Kidney epithelial cell (primary cell): ENCODE data around the gene CUL1. TPM values are rescaled to one million over a fixed set of nuclear protein-coding genes. Genes with fewer than 3 reads are reported as not detected.

Experiments used
- DNase-seq: peaks from one replicate; pipeline ENCODE4 v3.0.0-alpha.2; 2010; ENCODE audit warnings: low read depth
- H3K27me3 ChIP-seq: 2 replicates; pipeline ENCODE4 v1.6.0; 2011; ENCODE audit warnings: low read length; ENCODE audit not compliant: control insufficient read depth, insufficient read depth
- H3K36me3 ChIP-seq: 2 replicates; pipeline ENCODE4 v1.5.1; 2011; ENCODE audit warnings: low read length; ENCODE audit not compliant: control insufficient read depth, insufficient read depth
- H3K4me3 ChIP-seq: 2 replicates; pipeline ENCODE4 v1.5.1; 2011; ENCODE audit warnings: low read depth, mild to moderate bottlenecking, control low read depth, low read length
- total RNA-seq: library from RNA; depleted of rRNA; stranded (reverse); fragments of >200 nt; gene quantifications from 2 replicates; pipeline ENCODE4 v1.2.3, GENCODE V29; 2015
- TF ChIP-seq, protein P1 (sequence below): IDR thresholded peaks from 2 replicates; pipeline ENCODE4 v1.5.1; 2011; ENCODE audit warnings: mild to moderate bottlenecking, moderate library complexity, low read length, control low read depth, inconsistent platforms; ENCODE audit not compliant: insufficient read depth, poor library complexity, severe bottlenecking

Gene CUL1
- total RNA-seq, 1 donor from 2014 or later = 41.3 TPM

DNA sequence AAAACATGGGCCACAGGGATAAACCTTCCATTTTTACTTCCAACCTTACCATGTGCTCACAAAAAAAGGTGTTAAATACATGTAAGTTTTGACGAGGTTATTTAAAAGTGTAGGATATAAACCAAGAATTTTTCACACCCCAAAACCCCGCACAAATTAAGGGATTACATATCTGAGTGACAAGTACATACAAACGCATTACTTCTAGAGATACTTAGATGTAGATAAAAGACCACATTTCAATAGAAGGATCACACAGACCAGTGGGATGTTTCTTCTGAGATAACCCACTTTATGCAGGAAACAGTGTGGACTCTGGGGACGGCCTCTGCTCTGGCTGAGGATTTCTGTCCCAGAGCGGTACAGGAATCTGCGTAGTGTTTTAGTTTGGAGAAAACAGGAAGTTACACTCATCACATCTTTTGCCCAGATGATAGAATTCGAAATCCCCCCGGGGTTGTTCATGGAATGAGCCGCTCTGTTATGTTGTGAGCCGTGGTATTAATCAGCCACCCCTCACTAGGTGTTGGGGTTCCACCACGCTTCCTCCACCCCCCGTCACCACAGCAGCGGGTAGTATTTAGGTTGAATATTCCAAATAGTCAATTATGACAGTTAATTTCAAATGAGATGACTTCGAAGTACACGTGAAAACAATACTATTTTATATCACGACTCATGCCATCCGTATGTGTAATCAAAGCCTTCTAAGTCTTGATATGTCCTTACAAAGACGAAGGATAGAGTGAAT, 1.3 kb upstream of the CUL1 start:
- Histone ChIP-seq H3K4me3 (peak overlapping the region; percentile 84), H3K36me3 (no peaks in the 10 kb centered on the region), H3K27me3 (no peaks in the 10 kb centered on the region)
- DNase-seq = no peak
- TF ChIP-seq, protein P1, sequence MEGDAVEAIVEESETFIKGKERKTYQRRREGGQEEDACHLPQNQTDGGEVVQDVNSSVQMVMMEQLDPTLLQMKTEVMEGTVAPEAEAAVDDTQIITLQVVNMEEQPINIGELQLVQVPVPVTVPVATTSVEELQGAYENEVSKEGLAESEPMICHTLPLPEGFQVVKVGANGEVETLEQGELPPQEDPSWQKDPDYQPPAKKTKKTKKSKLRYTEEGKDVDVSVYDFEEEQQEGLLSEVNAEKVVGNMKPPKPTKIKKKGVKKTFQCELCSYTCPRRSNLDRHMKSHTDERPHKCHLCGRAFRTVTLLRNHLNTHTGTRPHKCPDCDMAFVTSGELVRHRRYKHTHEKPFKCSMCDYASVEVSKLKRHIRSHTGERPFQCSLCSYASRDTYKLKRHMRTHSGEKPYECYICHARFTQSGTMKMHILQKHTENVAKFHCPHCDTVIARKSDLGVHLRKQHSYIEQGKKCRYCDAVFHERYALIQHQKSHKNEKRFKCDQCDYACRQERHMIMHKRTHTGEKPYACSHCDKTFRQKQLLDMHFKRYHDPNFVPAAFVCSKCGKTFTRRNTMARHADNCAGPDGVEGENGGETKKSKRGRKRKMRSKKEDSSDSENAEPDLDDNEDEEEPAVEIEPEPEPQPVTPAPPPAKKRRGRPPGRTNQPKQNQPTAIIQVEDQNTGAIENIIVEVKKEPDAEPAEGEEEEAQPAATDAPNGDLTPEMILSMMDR = no peak

DNA sequence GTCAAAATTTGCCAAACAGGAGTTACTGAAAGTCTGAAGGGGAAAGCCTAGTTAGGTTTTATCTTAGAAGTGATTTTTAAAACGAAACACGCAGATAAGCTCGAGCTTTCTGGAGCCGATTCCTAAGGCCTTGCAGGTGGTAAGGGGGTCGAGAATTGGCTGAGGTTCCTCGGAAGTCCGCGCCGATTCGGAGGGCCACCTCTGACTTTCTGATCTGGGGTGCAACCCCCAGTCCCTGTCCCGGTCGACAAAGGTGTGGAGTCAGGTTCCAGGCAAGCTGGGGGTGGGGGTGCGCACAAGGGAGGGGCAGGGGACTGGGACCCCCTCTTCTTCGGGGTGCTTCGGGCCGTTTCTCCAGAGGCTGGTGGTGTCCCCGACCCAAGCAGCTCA, 701 bp upstream of the CUL1 start:
- no peaks in the 10 kb centered on the region for H3K27me3 ChIP-seq
- DNase-seq = no peak
- H3K36me3 ChIP-seq = no peaks in the 10 kb centered on the region
- TF ChIP-seq, protein P1 = no peak
- peak overlapping the region; percentile 84 for H3K4me3 ChIP-seq

DNA sequence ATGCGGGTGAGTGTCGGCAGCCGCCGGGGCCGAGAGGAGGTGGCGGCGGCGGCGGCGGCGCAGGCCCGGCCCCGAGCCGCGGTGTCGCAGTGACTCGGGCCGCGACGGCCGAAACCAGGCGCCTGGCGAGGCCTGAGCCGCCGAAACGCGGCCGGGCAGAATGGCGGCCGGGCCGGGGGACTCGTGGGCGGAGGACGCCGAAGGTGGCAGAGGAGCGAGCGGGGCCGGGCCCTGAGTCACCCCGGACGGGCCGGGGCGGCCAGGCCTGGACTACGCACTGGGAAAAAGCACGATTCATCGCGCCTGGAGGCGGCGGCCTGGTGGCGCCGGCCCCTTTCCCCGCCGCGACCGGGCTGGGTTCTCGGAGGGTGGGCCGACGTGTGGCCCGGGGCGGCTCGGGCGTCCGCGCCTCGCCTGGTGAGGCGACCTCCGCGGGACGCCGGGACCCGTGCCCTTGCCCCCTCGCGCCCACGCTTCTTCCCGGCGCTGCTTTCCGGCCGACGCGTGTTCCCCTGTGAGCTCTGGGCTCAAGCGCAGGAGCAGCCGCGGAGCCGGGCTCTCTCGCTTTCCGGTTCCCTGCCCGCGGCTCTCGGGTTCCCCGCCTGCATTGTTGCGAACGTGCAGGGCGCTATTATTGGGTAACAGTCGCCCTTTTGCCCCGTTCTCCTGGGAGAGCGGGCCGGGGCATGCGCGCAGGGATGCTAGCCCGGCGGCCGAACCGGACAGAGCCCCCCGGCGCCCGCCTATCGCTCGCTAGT, 500 bp downstream of the CUL1 start:
- TF ChIP-seq, protein P1 = no peak
- DNase-seq = no peak
- Histone ChIP-seq H3K36me3 (no peaks in the 10 kb centered on the region), H3K27me3 (no peaks in the 10 kb centered on the region), H3K4me3 (peak overlapping the region; percentile 84)

DNA sequence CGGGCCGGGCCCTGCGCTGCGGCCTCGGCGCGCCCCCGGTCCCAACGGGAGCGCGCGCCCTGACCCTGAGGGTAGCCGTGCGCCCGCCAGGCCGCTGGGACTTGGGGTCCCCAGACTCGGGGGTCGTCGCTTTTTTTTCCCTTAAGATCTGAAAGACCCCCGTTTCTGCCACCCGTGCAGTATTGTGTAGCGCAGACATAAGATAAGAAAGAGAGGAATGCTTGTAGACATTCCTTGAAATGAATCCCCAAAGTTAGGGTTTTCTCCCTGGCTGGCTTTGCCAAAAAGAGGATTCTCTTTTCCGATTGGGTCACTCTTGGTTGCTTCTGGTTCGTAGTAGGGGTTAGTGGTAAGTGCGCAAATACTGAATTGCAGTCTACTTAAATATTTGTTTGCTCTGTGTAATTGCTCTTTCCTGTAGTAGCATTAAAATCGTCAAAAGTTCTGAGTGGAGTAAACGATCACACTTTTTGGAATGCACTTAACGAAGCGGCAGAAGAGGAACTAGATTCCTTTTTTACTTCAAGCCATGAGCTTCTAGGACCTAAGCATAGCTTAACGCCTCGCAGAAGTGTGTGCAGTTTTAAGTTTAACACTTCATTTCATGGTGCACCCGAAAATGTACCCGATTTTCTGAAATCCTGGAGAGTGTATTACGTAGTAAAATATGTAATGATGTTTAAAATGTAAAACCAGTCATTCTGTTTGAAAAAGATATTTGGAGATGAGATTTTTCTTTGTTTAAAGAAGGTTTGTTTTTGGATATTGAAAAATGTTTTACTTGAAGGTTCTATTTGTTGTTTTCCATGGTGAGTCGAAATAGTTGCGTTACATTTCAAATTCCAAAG, 1.3 kb downstream of the CUL1 start:
- DNase-seq = no peak
- TF ChIP-seq, protein P1 = no peak
- Histone ChIP-seq H3K4me3 (peak overlapping the region; percentile 84), H3K27me3 (no peaks in the 10 kb centered on the region), H3K36me3 (no peaks in the 10 kb centered on the region)

DNA sequence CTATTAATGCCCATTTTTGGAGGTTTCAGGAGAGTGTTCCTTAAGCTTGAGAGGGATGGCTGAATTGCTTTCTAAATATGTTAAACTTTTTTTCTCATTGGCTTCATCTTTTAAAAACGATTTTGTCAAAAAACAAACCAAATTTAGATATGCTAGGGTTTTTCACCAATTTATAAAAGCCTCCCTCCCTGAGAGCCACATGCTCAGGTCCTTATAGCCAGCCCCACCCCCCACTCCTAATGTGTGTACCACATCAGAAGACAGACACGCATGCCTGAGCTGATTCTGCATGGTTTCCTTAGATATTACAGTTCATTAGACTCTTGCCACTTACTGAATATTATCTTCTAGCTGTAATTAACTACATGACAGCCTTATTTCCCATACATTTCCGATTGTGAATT, 2.0 kb downstream of the CUL1 start:
- peak overlapping the region; percentile 84 for H3K4me3 ChIP-seq
- no peaks in the 10 kb centered on the region for H3K36me3 ChIP-seq
- H3K27me3 ChIP-seq = no peaks in the 10 kb centered on the region
- TF ChIP-seq, protein P1 = no peak
- no peak for DNase-seq
